Ramos (cell line): ENCODE data around the gene MICAL2.
"Not testable (repeated sequence)": the region's sequence is repeated elsewhere in the genome, so short reads cannot be mapped to it uniquely, and the experiment has no call there.

ENCODE experiments used
- in situ Hi-C: fragments of 300-500 bp; cut with MboI; formaldehyde crosslinking; loops from one replicate; pipeline ENCODE4 v1.14.3; 2022; ENCODE audit warnings: low sequenced_read_pairs; ENCODE audit not compliant: unreplicated experiment

MICAL2 gene

DNA sequence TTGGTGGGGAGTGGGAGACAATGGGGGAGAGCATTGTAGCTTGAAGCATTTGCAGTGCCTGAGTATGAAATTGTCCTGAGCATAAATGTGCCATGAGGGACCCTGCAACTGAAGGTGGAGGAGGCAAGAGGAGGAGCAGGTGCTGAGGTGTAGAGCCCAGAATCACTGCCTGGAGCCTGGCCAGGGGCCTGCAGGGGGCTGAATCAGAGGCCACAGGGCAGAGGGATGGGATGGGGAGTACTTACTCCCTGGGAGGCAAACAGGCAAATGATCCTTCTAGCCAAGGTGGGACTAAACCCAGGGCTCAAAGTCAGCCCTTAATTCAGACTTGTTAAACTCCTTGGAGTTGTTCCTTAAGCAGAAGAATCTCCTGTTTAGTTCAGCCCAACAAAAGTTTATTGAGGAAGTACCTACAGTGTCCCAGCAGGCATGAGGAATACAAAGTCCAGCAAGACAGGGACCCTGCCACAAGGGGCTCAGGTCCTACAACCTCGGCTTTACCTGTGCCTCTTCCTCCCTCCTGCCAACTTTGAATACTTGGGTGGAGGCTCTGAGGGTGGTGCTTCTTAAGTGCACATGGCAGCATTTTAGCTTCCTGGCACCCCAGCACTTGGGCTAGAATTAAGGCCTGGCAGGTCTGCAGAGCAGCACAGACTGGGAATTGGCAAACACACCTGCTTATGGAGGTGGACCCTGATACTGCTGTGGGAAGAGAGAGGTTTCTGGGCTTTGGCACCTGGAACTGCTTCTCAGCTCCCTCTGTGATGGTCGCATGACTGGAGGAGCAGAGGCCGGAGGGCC, 20.0 kb downstream of the MICAL2 start:
- in situ Hi-C loops: no loop called here

DNA sequence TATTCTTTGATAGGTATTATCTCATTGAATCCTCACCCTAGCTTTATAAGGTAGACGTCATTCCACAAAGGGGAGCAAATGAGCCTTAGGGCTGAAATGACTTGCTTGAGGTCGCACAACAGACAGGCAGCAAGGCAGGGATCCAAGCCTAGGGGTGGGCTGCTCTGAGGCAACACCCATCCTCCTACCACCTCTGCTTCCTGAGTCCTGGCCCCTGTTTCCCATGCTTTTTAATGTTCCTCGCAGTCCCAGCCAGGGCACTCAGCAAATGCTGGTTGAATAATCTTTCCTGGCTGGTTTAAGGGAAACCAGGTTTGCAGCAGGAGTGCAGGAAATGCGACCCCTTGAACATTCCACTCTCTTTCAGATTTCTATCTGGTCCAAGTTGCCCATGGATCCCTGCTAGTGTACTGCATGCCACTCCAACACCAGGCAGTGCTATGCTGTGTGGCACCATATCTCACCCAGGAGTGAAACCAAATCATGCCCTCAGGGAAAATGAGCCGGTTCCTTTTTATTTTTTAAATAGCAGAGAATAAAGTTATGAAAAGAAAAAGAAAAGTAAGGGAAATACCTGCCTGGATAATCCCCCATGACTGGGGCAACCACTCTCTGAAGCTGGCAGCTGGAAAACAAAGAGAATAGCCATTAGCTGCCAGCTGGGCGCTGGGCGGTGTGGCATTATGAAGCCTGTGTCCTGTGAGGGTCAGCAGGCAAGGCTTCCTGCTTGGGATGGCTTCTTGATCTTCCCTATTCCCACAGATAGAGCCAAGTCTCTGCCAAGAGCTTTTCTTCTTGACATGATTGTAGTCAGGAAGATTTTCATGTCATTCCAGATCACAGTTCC, 21.8 kb downstream of the MICAL2 start:
- in situ Hi-C loops: no loop called here

DNA sequence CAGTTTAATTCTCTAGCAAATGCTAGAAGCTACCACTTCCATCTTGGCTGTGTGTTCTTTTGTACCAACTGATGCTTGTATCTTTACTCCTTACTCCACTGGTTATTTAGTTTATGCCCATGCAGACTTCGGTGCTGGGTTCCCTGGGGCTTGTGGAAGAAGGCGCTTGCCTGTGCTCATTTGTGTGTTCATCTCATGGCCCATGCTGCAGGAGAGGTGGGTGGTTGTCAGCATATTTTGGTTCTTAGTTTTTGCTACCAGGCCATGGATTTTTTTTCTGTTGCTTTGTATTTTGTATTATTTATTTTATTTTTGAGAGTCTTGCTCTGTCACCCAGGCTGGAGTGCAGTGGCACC, 22.4 kb downstream of the MICAL2 start:
- in situ Hi-C loops: no loop called here

DNA sequence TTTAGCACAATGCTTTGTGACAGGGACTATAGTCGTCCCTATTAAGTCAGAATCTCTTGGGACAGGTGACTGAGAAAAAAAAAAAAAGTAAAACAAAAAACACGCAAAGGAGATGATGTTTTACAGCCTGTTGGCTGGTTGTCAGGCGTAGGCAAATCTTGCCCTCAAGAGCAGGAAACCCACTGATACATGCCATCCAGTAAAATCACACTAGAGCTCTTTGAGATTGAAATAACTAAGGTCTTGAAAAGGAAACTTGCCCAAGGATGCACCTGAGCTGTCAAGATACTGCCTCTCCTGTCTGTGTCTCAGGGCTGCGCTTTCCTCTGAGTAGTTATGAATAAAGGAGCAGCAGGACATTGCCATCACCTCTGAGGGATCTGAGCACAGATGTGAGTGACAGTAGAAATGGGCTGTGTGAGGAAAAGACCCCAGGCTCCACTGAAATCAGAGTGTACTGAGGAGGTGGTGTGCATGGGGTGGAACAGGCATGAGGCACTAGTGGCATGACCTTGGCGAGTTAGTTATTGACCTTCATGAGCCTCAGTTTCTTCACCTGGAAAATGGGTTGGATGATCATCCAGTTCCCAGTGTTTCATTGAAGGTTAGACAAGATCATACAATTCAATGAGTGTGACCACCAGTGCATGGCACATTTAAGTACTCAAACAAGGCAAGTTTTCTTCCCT, 23.3 kb downstream of the MICAL2 start:
- in situ Hi-C loops: no loop called here

DNA sequence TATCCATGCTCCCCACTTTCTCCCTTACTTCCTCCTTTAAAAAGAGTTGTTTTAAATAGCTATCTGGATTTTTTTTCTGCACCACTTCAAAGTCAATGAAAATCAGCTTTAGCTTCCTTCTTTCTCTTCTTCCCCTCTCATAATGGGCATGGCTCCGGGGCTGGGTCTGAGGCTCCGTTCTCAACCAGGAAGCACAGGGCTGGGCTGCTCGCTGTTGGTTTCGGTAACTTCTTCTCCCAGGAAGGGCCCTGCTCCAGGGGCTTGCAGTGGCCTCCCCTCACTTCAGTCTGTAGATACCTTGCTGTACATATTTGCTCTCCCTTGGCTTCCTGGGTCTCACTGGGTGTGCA, 23.8 kb downstream of the MICAL2 start:
- in situ Hi-C loops: no loop called here

DNA sequence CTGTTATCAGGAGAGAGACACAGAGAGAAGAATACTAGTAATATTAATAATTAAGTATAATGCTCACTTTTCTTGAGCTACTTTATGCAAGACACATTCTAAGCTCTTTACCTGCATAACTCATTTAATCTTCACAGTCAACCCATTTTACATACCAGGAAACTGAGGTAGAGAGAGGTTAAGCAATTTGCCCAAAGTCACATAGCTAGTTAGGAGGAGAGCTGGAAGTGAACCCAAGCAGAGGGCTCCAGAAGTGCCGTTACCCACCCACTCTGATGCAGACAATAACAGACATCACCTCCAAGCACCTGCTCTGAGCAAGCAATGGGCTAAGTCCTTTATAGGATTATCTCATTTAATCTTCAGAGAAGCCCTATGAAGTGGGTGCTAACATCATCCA, 24.8 kb downstream of the MICAL2 start:
- in situ Hi-C loops: no loop called here

DNA sequence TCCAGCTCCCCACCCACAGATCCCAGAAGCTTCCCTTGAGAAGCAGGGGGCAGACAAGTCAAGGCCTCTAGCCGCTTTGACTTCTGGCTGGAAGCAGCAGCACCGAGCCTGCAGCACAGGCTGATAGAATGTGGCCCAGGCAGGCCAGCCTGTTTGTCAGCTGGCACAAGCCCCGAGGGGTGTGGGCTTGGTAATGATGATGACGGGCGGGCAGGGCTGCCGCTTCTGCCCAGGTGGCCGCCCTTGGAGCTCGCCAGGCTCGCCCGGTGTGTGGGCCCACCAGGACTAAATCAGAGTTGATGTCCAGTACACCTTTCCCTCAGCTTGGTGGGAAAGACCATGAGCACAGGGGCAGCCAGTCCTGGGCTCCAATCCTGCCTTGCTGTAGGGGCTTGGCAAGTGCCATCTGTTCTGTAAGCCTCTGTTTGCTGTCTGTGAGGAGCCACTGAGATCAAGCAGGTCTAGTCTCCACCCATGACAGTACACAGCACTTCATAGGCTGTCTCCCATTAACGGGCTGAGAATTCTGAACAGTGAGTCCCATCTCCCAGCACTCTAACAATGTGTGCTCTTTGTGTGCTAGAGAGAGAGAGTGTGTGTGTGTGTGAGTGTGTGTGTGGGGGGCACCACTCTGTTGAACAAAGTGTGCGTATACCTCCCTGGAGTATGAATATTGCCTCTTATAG, 26.8 kb downstream of the MICAL2 start:
- in situ Hi-C loops: no loop called here

DNA sequence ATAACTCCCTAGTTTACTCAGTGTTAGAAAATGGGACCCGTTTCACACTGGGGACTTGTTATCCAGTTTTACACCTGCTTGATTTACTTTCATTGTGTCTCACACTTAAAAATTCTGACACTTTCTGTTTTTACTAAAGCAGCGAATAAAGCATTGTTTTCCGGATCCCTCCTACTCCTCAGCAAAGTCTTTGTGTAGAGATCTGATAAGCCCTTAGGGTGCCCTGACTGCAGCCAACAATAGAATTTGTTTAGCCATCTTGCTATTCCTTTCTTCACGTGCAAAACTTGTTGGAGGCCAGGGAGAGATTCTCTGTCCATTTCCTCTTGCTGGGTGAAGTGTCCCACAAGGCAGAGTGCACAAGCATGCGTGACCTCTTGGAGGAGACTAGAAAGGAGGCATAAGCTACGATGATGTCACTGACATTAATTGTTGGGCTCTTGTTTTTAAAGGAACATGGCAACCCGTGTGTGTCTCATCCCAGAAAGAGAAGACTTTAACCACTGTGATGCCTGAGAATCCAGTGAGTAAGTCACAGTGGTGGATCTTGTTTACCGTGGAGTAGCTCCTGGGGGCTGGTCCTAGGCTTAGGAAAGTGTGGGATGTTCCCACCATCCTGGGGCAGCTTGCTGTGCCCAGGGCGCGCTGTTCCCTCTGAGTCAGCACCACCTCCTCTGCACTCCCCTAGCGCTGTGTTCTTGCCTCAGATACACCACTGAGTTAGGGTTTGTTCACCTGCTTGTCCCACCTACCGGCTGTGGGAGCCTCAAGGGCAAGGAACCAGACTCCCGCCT, 27.7 kb downstream of the MICAL2 start:
- in situ Hi-C loops: no loop called here

DNA sequence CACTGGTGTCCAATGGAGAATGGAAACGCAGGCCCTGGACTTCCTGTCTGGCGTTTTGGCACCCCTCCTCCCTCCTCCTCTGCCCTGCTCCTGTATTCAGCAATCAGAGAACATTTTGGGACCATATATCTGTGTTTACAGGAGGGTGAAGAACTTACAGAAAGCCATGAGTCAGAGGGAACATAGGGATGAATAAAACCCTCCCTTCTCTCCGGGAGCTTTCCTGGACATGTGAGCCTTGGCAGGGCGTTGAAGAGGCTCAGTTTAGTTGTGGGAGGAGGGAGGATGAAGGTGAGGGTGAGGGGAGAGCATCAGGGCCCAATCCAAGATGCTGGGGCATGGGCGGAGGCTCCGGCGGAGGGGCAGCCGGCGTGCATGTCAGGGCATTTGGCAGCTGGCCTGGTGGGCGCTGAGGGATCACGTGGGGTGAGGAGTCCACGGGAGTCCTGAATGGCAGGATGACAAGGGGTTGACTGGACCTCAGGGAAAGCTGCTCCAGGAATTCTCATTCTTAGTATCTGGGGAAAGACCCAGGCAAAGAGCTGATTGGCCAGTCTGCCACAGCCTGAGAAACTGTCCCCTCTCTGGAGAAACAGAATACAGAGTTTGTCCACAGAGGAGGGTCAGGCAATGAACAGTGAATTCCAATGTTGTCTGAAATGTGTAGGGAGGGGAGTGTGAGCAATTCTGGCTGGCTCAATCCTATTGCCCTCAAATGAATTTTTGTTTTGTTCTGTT, 28.9 kb downstream of the MICAL2 start:
- in situ Hi-C loops: no loop called here

DNA sequence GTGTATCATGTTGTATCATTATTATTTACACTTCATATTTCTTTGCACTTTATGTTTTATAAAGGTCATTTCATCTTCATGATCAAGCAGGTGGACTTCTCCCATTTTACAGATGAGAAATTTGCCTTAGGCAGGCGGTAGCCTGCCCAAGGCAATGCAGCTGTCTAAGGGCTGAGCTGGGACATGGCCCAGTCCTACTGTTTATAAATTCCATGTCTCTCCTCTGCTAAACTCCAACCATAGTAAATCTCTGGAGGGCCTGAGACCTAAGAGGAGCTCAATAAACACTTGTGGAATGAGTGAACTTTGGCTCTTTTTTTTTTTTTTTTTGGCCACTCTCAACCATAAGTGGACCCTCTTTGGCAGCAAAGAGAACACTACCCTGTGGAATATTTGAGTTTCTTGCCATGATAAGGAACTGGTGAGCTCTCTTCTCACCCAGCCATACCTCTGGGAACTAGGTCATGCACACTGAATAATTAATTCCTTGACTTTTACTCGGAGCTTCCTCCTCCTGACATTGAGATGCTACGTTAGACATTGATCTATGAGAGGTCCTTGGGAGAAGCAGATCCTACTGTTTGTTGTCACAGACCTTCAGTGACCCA, 29.9 kb downstream of the MICAL2 start:
- in situ Hi-C loops: no loop called here

DNA sequence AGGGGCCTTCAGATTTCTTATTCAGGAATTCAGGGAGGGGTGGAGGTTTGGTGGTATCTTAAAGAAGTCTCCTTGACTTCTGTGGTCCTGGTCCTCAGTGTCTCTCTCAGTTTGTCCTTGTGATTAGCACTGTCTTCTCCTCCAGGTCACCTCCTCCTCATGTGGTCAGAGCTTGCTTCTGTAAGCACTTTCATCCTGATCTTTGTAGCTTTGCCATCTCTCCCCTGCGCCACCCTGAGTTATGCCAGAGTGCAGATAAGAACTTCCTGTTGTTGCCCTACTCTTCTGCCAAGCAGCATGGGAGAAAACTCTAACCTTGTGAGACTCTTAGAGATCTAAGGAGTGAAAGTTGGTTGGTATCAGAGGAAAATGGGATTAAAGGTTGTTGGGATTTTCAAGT, 30.9 kb downstream of the MICAL2 start:
- in situ Hi-C loops: no loop called here

DNA sequence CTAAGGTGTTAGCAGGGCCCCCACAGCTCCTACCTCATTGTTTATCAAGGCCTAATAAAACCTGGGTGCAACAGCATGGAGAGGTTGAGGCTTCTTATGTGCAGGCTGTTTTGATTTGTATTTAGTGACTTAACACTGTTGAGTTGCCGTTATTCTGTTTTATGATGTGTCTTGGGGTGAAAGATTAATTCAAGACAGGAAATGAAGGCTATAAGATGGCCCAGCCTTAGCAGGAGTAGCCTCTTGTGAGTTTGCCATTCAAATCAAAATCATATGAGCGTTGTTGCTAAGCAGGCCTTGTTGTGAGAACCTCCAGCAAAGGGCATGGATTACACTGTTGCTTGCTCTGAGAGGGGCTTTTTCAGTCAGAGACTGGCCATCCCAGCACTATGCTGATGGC, 31.8 kb downstream of the MICAL2 start:
- in situ Hi-C loops: no loop called here

DNA sequence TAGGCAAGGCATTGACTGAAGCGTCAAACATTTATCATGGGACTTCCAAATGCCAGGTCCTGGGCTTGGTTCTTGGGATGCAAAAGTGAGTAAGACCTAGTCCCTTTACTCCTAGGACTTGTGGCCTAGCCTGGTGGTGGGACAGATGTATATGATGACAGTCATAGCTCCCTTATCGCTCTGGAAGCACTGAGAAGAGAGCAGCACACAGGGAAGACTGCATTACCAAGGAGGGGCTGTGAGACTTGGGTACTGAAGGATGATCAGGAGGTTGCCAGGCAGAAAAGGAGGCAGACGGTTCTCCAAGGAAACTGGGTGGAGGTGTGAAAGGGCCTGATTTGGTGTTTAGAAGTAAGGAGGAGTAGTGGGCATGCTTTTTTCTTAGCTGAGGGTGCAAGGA, 32.5 kb downstream of the MICAL2 start:
- in situ Hi-C loops: no loop called here

DNA sequence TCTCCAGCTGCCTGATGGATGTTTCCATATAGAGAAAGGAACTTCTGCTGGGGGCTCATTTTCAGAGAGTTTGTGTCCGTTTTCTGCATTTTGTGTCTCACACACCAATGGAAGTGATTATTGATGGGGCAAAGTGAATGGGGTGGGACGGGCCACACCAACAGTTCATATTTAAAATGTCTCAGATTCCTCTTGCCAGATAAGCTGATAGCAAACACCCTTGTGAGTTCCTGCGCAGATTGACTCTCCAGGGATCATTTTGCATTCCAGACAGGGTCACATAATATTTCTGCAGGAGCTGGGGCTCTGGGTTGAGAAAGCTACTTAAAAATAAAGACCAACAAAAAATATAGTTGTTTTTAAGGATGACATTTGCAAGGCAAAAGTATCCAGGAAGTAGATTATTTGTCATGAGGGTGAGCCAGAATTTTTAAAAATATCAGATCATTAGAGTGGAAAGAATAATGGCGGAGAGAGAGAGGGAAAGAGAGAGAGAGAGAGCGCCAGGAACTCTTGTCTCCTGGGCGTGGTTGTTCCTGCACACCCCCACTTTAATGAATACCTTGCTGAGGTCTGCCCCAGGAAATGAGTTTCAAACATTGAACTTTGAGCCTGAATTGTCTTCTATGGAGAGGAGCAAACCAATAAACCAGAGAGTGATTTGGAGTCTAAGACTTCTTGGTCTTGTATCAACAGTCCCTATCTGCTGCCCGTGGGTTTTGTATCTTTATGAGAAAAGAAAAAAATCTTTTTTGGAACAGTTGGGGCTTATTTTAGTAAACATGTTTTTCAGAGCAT, 33.3 kb downstream of the MICAL2 start:
- in situ Hi-C loops: no loop called here

DNA sequence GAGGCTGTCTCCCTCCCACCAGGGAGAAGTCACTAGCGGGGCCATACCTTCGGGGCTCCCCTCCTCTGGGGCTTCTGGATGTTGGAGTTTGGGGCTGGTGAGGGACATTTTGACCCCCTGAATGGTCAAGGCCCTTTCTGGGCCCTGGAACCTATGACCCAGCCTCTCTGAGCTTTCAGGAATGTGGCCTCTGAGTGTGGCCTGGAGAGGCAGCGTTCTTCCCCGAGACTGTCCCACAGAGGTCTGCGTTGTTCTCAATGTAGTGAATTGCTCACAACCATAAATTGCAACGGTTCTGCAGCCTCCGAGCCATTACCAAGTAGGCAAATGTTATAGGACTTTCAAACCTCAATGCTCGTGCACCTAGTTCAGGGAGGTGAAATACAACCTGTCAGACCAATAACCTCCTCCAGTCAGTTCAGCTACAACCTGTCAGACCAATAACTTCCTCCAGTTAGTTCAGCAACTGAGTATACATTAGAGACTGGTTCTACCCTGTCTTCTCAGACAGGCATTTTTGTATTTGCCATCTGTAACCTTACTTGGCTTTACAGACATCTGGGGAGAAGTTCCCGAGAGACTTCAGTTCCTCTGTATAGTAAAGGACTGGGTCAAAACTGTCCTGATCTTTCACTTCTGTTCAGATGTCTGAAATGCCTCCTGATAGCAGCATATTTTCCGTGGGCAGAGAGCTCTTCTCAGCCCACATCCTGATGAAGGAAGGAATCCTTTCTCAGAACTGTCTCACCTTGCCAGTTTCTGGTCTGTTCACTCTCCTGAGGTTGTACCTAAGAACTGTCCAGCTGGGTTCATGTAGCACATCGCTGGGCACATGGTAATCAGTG, 34.2 kb downstream of the MICAL2 start:
- in situ Hi-C loops: no loop called here

DNA sequence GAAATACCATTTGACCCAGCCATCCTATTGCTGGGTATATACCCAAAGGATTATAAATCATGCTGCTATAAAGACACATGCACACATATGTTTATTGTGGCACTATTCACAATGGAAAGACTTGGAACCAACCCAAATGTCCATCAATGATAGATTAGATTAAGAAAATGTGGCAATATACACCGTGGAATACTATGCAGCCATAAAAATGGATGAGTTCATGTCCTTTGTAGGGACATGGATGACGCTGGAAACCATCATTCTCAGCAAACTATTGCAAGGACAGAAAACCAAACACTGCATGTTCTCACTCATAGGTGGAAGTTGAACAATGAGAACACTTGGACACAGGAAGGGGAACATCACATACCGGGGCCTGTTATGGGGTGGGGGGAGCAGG, 36.3 kb downstream of the MICAL2 start:
- in situ Hi-C loops: not testable (repeated sequence)

DNA sequence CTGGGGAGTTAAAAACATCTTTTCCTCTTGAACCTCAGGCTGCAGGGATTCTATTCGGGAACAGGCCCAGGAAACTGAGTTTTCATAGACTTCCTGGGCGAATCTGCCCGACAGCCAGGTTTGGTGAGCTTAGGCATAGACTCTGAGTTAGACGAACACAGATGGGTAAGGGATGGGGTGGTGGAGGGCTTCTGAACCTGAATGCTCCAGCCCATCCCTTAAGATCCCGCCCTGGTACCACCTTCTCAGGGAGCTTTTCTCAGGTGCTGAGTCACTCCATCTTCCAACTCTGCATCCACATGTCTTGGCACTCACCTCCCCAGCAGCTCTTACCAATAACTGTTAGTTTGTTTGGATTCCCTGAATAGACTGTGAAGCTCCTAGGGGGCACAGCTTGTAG, 37.4 kb downstream of the MICAL2 start:
- in situ Hi-C loops: no loop called here
